IPS-18c (cell line): Measurements from ENCODE around the gene PIK3CG.
"Not testable (repeated sequence)": the region's sequence is repeated elsewhere in the genome, so short reads cannot be mapped to it uniquely, and the experiment has no call there.

Source experiments
- H3K4me3 ChIP-seq: 2 replicates; pipeline ENCODE4 v1.7.0; 2013; ENCODE audit warnings: low read depth, mild to moderate bottlenecking, low read length, moderate library complexity; ENCODE audit not compliant: insufficient read depth
- H3K9me3 ChIP-seq: one replicate; pipeline ENCODE4 v1.6.1; 2013; ENCODE audit warnings: mild to moderate bottlenecking, low read length, moderate library complexity; ENCODE audit not compliant: control insufficient read depth, insufficient read depth

The PIK3CG gene

DNA sequence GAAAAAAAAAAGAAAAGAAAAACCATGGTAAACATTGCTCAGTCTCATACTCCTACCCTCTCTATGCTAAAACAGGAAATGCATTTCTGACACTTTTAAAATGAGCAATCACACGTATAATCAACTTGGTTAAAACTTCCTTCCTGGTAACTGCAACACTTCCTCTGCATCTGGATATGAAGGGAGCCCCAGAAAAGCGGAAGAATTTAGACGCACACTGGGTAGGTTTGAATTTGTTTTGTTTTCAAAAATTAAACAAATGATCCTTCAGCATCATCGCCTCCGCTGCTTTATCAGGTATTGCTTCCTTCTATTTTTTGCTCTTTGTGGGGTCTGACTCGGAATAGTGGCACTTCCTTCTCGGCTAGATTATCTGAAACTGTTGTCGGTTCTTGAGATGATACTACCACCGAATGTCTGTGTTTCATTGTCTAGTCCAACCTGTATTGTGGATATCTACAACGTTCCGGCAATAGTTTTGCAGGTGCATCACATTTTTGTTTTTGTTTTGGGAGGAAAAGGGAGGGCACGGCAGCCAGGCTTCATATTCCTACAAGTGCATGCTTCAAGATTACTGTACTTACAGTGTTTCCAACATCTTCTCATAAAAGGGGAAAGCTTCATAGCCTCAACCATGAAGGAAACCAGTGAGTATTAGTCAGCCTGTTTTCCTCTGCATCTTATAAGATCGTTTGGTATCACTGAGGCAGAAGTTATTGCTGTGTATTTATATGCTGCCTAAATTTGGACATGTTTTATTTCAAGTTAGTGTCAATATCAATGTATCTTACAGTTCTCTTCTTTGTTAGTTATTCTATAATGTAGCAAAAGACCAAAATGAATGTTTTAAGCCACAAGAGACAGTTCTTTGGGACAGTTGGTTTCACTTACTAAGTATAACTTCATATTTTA, at the start of gene PIK3CG:
PIK3CG (plus strand) TSS at position 153 of the 912 bp plus-strand sequence. CDS start 2,280 bp downstream, outside the sequence.
- H3K4me3 ChIP-seq = no peak within 1 kb of the TSS

DNA sequence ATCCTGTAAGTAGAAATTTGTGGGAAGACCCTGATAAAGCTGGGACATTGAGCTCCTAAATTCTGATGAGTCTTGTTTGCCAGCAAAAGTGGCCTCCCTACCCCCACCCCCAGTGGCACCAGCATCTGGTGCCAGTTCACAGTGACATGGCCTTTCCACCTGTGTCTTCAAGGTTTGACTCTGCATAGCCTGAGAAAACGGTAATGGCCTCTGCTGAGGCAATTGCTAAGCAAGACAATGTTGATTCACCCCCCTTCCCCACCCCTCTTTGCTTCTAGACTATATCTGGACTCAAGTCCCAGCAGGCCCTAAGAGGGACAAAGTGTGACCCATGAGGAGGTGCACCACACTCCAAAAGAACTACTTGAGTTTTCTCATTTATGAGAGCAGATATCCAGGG, 48.0 kb upstream of the PIK3CG start:
- Histone ChIP-seq H3K4me3 (no peak overlapping the region), H3K9me3 (no peaks in the 10 kb centered on the region)

More for the DNA sequence above, at the start of gene PIK3CG:
- peaks cover 2% of the 10 kb centered on the region for H3K9me3 ChIP-seq

DNA sequence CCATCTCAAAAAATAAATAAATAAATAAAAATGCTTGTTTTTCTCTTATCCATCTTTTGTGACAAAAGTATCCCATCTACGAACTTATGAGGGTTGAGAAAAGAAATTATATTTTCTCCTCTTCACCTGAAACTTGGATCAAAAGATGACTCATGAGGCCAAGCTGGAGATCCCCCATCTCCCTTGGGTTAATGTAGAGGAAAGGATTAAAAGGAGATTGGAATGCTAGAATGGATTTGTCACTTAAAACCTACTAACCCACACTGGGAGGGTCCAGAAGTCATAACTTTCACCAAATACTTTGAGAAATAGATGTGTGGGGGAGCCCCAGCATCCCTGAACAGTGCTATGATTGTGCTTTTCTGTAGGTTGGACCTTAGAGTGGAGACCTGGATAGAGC, 46.3 kb upstream of the PIK3CG start:
- Histone ChIP-seq H3K9me3 (no peaks in the 10 kb centered on the region), H3K4me3 (no peak overlapping the region)

DNA sequence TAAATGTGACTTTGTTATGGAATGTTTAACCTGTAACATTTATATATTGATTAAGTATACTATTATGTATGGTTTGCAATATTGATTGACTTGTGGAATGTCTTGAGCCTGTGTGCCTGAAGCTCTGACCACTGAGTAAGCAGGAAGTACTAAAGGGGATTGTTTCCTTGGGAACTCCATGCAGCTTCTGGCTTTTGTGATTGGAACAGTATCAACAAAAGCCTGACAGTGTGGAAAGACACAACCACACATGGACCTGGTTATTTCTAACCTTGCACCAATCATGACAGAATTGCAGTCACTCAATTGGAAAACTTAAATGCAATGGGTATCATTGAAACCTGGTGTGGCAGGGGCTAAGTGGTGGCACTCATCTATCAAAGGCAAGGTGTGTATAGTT, 45.5 kb upstream of the PIK3CG start:
- Histone ChIP-seq H3K9me3 (no peaks in the 10 kb centered on the region), H3K4me3 (no peak overlapping the region)

DNA sequence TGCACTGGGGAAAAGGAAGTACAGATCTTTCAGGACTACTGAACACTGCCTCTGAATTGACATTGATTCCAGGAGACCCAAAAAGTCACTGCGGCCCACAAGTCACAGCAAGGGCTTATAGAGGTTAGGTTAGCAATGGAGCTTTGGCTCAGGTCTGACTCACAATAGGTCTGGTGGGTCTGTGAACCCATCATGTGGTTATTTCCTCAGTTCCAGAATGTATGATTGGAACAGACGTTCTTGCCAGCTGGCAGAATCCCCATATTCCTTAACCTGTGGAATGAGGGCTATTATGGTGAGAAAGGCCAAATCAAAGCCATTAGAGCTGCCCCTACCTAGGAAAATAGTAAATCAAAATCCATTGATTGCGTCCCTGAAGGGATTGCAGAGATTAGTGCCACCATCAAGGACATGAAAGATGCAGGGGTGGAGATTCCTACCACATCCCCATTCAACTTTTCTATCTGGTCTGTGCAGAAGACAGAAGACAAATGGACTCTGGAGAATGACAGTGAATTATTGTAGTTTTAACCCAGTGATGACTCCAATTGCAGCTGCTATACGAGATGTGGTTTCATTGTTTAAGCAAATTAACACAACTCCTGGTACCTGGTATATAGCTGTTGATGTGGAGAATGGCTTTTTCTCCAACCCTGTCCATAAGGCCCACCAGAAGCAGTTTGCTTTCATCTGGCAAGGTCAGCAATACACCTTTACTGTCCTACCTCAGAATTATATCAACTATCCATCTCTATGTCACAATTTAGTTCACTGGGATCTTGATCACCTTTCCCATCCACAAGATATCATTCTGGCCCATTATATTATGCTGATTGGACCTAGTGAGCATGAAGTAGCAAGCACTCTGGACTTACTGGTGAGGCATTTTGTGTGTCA, 44.5 kb upstream of the PIK3CG start:
- no peaks in the 10 kb centered on the region for H3K9me3 ChIP-seq
- H3K4me3 ChIP-seq = no peak overlapping the region

DNA sequence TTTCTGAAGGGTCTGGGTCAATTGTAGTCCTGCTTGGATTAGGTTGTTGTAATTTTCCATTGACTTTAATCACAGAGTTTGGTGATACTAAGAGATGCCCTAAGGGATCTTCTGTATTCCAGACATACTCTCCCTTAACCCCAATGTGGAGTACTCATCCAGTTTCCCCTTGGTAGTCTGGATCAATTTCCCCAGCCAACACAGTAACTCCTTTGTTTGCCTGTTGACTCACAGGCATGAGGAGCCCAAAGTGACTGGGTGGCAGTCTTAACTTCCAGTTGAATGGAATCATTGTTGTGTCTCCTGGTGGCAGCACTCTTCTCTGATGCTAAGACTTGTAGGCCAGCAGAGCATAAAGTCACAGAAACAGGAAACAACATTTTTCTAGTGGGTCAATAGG, 41.5 kb upstream of the PIK3CG start:
- Histone ChIP-seq H3K4me3 (no peak overlapping the region), H3K9me3 (no peaks in the 10 kb centered on the region)

DNA sequence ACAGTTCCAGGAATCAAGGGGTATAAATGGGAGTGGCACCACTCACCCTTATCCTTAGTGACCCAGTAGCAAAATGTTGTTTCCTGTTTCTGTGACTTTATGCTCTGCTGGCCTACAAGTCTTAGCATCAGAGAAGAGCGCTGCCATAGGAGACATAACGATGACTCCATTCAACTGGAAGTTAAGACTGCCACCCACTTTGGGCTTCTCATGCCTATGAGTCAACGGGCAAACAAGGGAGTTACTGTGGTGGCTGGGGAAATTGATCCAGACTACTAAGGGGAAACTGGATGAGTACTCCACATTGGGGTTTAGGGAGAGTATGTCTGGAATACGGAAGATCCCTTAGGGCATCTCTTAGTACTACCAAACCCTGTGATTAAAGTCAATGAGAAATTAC, 40.6 kb upstream of the PIK3CG start:
- H3K4me3 ChIP-seq = no peak overlapping the region
- no peaks in the 10 kb centered on the region for H3K9me3 ChIP-seq

DNA sequence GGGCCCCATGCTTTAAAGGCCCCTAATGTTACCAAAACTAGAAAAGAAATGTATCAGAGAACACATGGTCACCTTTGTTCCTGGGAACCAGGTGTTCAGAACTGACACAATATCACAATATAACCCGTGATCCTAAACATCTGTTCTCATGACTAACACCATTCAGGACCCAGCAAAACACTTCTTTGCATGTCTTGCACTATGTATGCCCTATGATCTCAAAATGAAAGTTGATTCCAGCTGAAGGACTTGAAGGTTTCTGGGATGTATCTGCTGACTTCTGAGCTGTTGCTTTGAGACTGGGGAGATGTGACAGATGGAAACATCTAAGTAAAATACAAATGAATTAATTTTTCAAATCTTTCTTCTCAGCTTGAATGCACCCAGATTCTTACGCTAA, 37.5 kb upstream of the PIK3CG start:
- H3K9me3 ChIP-seq = no peaks in the 10 kb centered on the region
- H3K4me3 ChIP-seq = no peak overlapping the region

DNA sequence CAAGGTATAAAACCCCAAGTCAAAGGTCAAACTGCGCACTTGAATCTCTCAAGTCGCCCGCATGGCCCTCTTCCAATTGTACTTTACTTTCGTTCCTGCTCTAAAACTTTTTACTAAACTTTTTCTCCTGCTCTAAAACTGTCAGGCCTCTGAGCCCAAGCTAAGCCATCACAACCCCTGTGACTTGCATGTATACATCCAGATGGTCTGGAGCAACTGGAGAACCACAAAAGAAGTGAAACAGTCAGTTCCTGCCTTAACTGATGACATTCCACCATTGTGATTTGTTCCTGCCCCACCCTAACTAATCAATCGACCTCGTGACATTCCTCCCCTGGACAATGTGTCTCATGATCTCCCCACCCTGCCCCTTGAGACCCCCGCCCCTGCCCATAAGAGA, 35.6 kb upstream of the PIK3CG start:
- Histone ChIP-seq H3K9me3 (peaks cover 4% of the 10 kb centered on the region), H3K4me3 (no peak overlapping the region)

DNA sequence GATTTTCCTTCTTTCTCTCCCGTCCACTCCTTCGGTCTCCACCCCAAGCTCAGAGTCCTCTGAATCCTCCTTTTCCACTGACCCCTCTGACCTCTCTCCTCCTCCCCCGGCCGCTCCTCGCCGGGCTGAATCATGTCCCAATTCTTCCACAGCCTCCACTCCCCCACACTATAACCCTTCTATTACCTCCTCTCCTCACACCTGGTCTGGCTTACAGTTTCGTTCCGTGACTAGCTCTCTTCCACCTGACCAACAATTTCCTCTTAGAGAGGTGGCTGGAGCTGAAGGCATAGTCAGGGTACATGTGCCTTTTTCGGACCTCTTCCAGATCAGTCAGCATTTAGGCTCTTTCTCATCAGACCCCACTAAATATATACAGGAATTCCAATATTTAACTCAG, 34.2 kb upstream of the PIK3CG start:
- not testable (repeated sequence) for H3K4me3 ChIP-seq

DNA sequence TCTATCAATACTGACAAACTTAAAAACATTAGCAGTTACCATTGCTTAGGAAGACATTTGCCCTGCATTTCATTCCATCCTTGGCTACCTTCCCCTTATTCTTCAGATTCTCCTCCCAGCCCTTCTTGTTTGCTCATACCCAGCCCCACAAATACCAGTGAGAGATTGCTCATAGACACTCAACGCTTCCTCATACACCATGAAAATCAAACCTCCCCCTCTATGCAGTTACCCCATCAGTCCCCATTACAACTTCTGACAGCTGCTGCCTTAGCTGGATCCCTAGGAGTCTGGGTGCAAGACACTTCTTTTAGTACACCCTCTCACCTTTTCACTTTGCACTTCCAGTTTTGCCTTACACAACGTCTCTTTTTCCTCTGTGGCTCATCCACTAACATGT, 28.3 kb upstream of the PIK3CG start:
- H3K4me3 ChIP-seq = no peak overlapping the region
- peaks cover 4% of the 10 kb centered on the region for H3K9me3 ChIP-seq

More for the DNA sequence above, 34.2 kb upstream of the PIK3CG start:
- not testable (repeated sequence) for H3K9me3 ChIP-seq

DNA sequence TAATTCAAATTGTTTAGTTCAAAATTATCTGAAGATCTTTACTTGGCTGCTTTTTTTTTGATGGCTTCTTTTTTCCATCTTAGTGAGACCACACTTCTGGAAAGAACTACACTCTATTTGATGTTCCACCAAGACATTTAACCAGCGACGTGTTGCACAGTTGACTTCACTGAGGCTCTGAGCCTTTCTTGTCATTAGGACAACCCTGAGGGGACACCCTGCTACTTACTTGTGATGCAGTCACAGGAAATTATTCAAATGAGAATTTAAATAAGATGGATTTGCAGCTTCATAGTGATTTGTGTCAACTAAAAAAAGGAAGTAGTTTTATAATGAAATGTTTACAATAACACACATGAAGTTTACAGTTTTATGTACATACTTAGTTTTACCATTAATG, 25.6 kb upstream of the PIK3CG start:
- no peak overlapping the region for H3K4me3 ChIP-seq
- H3K9me3 ChIP-seq = no peaks in the 10 kb centered on the region

DNA sequence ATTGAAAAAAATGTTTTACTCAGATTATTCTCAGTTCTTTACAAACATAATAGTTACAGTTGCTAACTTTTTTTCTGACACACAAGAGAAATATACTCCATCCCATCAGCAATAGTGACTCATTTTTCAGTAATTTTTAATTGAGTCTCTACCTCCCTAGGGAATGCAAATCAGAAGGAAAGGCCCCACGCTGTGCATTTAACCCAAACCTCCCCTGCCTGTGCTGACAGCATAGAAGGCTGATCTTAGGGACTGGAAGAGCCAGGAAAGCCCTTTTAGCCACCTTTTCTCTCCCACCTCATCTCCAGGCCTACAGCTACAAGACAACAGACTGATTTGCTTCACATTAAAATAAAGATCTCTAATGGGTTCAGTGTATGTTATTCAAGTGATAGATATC, 24.7 kb upstream of the PIK3CG start:
- Histone ChIP-seq H3K4me3 (no peak overlapping the region), H3K9me3 (no peaks in the 10 kb centered on the region)

DNA sequence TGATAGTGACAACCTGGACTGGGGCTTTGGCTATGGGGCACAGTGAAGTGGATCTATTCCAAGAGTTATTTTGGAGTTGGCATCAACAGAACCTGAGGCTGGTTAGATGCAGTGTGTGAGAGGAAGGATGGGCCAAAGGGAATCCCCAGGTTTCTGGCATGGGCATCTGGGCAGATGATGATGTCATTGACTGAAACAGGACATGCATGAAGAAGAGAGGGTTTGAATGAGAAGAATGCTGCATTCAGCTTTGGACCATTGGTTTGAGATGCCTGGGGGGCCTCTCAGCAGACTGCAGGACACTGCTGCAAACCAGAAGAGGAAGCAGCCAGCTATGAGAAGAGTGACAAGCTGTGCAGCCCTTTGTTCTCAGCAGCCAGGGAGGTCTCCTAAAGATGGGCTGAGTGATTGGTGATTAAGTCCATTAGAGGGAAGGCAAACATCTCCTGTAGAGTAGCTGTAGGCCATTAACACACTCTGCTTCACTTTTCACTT, 23.1 kb upstream of the PIK3CG start:
- H3K9me3 ChIP-seq = no peaks in the 10 kb centered on the region

DNA sequence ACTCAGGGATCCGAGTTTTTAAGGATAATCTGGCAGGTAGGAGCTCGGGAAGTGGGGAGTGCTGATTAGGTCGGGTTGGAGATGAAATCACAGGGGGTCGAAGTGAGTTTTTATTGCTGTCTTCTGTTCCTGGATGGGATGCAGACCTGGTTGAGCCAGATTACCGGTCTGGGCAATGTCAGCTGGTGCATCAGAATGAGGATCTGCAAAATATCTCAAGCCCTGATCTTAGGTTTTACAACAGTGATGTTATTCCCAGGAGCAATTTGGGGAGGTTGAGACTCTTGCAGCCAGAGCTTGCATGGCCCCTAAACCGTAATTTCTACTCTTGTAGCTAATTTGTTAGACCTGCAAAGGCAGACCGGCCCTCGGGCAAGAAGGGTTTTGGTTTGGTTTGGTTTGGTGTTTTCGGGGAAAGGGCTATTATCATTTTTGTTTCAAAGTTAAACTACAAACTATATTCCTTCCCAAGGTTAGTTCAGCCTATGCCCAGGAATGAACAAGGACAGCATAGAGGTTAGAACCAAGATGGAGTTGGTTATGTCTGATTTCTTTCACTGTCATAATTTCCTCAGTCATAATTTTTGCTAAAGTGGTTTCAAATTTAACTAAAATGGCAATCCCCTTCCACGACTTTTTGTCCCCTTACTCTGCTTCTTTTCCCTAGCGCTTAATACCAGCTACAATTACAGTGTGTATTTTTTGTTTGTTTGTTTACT, 20.6 kb upstream of the PIK3CG start:
- Histone ChIP-seq H3K4me3 (no peak overlapping the region), H3K9me3 (no peaks in the 10 kb centered on the region)

More for the DNA sequence above, 23.1 kb upstream of the PIK3CG start:
- H3K4me3 ChIP-seq = no peak overlapping the region

DNA sequence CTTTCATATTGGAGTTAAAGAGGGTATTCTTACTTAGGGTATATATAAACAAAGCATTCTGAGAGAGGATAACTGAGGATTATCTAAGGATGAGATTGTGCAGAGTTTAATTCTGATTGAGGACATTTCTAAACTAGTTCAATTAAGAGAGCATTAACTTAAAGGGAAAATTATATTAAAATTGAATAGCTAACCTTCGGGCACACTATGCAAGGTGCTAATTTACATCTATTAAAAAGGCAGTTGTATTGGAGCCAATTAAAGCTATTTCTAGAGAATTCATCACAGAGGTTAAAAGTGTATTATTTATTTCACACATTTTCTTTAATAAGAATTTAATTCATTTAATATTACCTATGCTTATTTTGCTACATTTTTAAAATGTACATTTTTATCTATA, 17.0 kb upstream of the PIK3CG start:
- Histone ChIP-seq H3K4me3 (no peak overlapping the region), H3K9me3 (no peaks in the 10 kb centered on the region)

DNA sequence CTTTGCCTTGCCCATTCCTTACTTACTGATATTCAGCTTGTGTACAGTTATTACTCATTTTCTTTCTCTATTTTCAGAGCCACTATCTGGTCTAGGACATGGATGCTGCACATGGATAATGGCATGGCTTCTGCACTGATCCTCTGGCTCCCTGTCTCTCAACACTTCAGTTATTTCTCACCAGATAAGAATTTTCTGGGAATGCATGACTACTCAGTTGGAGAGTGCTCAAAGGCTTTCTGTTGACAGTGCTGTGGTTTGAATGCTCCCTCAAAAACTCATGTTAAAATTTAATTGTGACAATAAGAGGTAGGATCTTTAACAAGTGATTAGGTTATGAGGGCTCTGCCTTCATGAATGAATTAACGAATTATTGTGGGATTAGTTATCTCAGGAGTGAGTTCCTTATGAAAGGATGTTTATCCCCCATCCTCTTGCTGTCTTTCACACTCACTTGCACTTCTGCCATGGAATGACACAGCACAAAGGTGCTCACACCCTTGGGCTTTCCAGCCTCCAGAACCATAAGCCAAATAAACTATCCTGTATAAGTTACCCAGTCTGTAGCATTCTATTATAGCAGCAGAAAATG, 16.1 kb upstream of the PIK3CG start:
- Histone ChIP-seq H3K4me3 (no peak overlapping the region), H3K9me3 (no peaks in the 10 kb centered on the region)
